PFSK-1 (cell line): Measurements from ENCODE around the gene NFIX.

Experiments
- FOXP2 ChIP-seq: optimal IDR thresholded peaks from 2 replicates; pipeline ENCODE3; 2011; ENCODE audit warnings: borderline replicate concordance, control low read depth, inconsistent platforms; ENCODE audit not compliant: insufficient read depth; ENCODE audit errors: extremely low read length, extremely low read depth
- POLR2AphosphoS5 ChIP-seq: IDR thresholded peaks from 2 replicates; pipeline ENCODE4 v1.6.1; 2012; ENCODE audit warnings: low read depth, mild to moderate bottlenecking, control low read depth, low read length, moderate library complexity
- SIN3A ChIP-seq: IDR thresholded peaks from 2 replicates; pipeline ENCODE4 v1.6.1; 2012; ENCODE audit warnings: mild to moderate bottlenecking, low read length, moderate library complexity, borderline replicate concordance; ENCODE audit not compliant: insufficient read depth
- TAF1 ChIP-seq: IDR thresholded peaks from 2 replicates; pipeline ENCODE4 v1.6.1; 2012; ENCODE audit warnings: low read length, control low read depth, borderline replicate concordance; ENCODE audit not compliant: insufficient read depth
- TF ChIP-seq, protein P1 (sequence below), 2 experiments: IDR thresholded peaks; 2 replicates each; pipeline versions ENCODE4 v1.6.1 to v1.8.0; 2011 to 2012; ENCODE audit warnings: low read depth in 2 of 2, low read length in 2 of 2, control low read depth in 1 of 2, inconsistent platforms in 1 of 2, mild to moderate bottlenecking in 1 of 2, moderate library complexity in 1 of 2; ENCODE audit not compliant: insufficient read depth in 1 of 2

DNA sequence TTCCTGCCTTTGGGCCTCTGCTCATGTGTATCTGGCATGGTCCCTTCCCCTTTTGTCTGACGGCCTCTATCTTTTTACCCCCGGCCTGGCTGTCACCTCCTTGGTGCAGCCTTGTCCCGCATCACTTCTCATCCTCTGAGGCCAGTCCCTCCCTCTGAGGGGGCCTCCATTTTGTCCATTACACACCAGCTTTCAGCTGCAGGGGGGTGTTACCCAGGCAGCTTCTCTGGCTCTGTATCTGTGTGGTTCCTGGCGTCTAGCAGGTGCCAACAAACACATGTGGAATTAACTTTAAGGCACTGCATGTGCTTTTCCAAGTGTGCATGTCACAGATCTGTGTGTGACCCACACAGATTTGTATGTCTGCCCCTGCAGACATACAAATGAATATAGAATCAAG is 55.0 kb downstream of the NFIX start:
- TF ChIP-seq POLR2AphosphoS5 (no peak), TAF1 (no peak), SIN3A (no peak), FOXP2 (no peak)
- TF ChIP-seq, protein P1, sequence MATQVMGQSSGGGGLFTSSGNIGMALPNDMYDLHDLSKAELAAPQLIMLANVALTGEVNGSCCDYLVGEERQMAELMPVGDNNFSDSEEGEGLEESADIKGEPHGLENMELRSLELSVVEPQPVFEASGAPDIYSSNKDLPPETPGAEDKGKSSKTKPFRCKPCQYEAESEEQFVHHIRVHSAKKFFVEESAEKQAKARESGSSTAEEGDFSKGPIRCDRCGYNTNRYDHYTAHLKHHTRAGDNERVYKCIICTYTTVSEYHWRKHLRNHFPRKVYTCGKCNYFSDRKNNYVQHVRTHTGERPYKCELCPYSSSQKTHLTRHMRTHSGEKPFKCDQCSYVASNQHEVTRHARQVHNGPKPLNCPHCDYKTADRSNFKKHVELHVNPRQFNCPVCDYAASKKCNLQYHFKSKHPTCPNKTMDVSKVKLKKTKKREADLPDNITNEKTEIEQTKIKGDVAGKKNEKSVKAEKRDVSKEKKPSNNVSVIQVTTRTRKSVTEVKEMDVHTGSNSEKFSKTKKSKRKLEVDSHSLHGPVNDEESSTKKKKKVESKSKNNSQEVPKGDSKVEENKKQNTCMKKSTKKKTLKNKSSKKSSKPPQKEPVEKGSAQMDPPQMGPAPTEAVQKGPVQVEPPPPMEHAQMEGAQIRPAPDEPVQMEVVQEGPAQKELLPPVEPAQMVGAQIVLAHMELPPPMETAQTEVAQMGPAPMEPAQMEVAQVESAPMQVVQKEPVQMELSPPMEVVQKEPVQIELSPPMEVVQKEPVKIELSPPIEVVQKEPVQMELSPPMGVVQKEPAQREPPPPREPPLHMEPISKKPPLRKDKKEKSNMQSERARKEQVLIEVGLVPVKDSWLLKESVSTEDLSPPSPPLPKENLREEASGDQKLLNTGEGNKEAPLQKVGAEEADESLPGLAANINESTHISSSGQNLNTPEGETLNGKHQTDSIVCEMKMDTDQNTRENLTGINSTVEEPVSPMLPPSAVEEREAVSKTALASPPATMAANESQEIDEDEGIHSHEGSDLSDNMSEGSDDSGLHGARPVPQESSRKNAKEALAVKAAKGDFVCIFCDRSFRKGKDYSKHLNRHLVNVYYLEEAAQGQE (IDR thresholded peaks at IDR 0.05; ENCODE audit: insufficient read depth in 1 of 2, low read depth in 2 of 2, low read length in 2 of 2): no peak
